CD14-positive monocyte (primary cell): ENCODE results near the gene ADGRE1. TPM values are rescaled to one million over a fixed set of nuclear protein-coding genes. Genes with fewer than 3 reads are reported as not detected.

Source experiments
- DNase-seq, 3 donors: peaks; one replicate each; pipeline ENCODE4 v3.0.0-alpha.2; 2011 to 2022
- H2AFZ ChIP-seq: 2 replicates; pipeline ENCODE4 v1.6.0; 2012; ENCODE audit warnings: mild to moderate bottlenecking, low read depth, low read length, inconsistent platforms; ENCODE audit not compliant: insufficient read depth, poor library complexity, severe bottlenecking
- H3K27ac ChIP-seq, 2 donors: 1 replicate in 1 of 2; 2 replicates in 1 of 2; pipeline ENCODE4 v1.5.1; 2012 to 2013; ENCODE audit warnings: low read length in 2 of 2, control low read depth in 1 of 2, inconsistent platforms in 1 of 2, low read depth in 1 of 2, mild to moderate bottlenecking in 1 of 2
- H3K27me3 ChIP-seq, 2 donors: one replicate each; pipeline versions ENCODE4 v1.6.0 to v1.6.1; 2011 to 2013; ENCODE audit warnings: low read length in 2 of 2; ENCODE audit not compliant: control insufficient read depth in 2 of 2, insufficient read depth in 2 of 2
- H3K36me3 ChIP-seq, 2 donors: replicated peaks in 1 of 2; 1 replicate in 1 of 2; 2 replicates in 1 of 2; pipeline versions ENCODE4 v1.5.1 to v1.6.1; 2012 to 2013; ENCODE audit warnings: low read length in 2 of 2, control low read depth in 1 of 2, inconsistent platforms in 1 of 2, mild to moderate bottlenecking in 1 of 2; ENCODE audit not compliant: insufficient read depth in 2 of 2, control insufficient read depth in 1 of 2
- H3K4me1 ChIP-seq, 2 donors: 1 replicate in 1 of 2; 2 replicates in 1 of 2; pipeline versions ENCODE4 v1.5.1 to v1.6.1; 2012 to 2013; ENCODE audit warnings: low read length in 2 of 2, control low read depth in 1 of 2, inconsistent platforms in 1 of 2, mild to moderate bottlenecking in 1 of 2, moderate library complexity in 1 of 2; ENCODE audit not compliant: insufficient read depth in 2 of 2, control insufficient read depth in 1 of 2
- H3K4me2 ChIP-seq: replicated peaks from 2 replicates; pipeline ENCODE3; 2012; ENCODE audit warnings: low read length, moderate library complexity, mild to moderate bottlenecking; ENCODE audit not compliant: poor library complexity, severe bottlenecking; ENCODE audit errors: extremely low read depth
- H3K4me3 ChIP-seq, 3 experiments: fragments of 200-600 bp in 1 of 3; sonication (generic) in 1 of 3; replicated peaks in 1 of 3; 1 replicate in 2 of 3; 2 replicates in 1 of 3; pipeline ENCODE4 v1.5.1; 2011 to 2013; ENCODE audit warnings: low read length in 3 of 3, mild to moderate bottlenecking in 3 of 3, control low read depth in 2 of 3, low read depth in 2 of 3, inconsistent platforms in 1 of 3, moderate library complexity in 1 of 3
- H3K79me2 ChIP-seq: 2 replicates; pipeline ENCODE4 v1.6.0; 2012; ENCODE audit warnings: mild to moderate bottlenecking, control low read depth, inconsistent platforms, low read length, moderate library complexity; ENCODE audit not compliant: insufficient read depth
- H3K9ac ChIP-seq: 2 replicates; pipeline ENCODE4 v1.6.0; 2017; ENCODE audit warnings: low read length, mild to moderate bottlenecking; ENCODE audit not compliant: insufficient read depth, poor library complexity, severe bottlenecking
- H3K9me3 ChIP-seq, 2 donors: replicated peaks in 1 of 2; 1 replicate in 1 of 2; 2 replicates in 1 of 2; pipeline versions ENCODE4 v1.5.1 to v1.6.1; 2012 to 2013; ENCODE audit warnings: low read length in 2 of 2, control low read depth in 1 of 2; ENCODE audit not compliant: control insufficient read depth in 1 of 2, insufficient read depth in 1 of 2
- H4K20me1 ChIP-seq: 2 replicates; pipeline ENCODE4 v1.6.0; 2012; ENCODE audit warnings: mild to moderate bottlenecking, low read length, control low read depth, moderate library complexity; ENCODE audit not compliant: insufficient read depth
- H3K27ac Mint-ChIP-seq, 7 donors: one replicate each; pipeline ENCODE4 v1.8.0; 2020; ENCODE audit warnings: mild to moderate bottlenecking in 7 of 7, mixed read lengths in 7 of 7, moderate library complexity in 6 of 7, inconsistent platforms in 2 of 7
- H3K27me3 Mint-ChIP-seq, 3 donors: one replicate each; pipeline ENCODE4 v1.8.0; 2021 to 2022; ENCODE audit warnings: low read depth in 3 of 3, mild to moderate bottlenecking in 3 of 3, mixed read lengths in 3 of 3, moderate library complexity in 3 of 3, inconsistent platforms in 1 of 3
- H3K36me3 Mint-ChIP-seq, 2 donors: one replicate each; pipeline ENCODE4 v1.8.0; 2020; ENCODE audit warnings: mixed read lengths in 2 of 2, inconsistent platforms in 1 of 2, mild to moderate bottlenecking in 1 of 2
- H3K4me1 Mint-ChIP-seq: one replicate; pipeline ENCODE4 v1.8.0; 2020; ENCODE audit warnings: mild to moderate bottlenecking, mixed read lengths
- H3K4me3 Mint-ChIP-seq, 2 donors: one replicate each; pipeline ENCODE4 v1.8.0; 2020; ENCODE audit warnings: mild to moderate bottlenecking in 2 of 2, mixed read lengths in 2 of 2, moderate library complexity in 1 of 2
- H3K9me3 Mint-ChIP-seq, 7 donors: one replicate each; pipeline ENCODE4 v1.8.0; 2020 to 2022; ENCODE audit warnings: mixed read lengths in 7 of 7, mild to moderate bottlenecking in 6 of 7, moderate library complexity in 6 of 7, inconsistent platforms in 2 of 7
- WGBS: methylation state at CpG from one replicate; pipeline ENCODE4 v1.1.5; 2013; ENCODE audit warnings: missing lambda C conversion rate; ENCODE audit not compliant: insufficient coverage; 5-methylcytosine and 5-hydroxymethylcytosine counted together
- intact Hi-C, 2 donors: fragments of 100-400 bp; cut with micrococcal nuclease; formaldehyde crosslinking; loops; one replicate each; pipeline versions ENCODE4 v1.15.0 to v1.15.1; 2023
- polyA plus RNA-seq, 3 donors: library from polyadenylated mRNA; depleted of rRNA in 1 of 3; unstranded in 2 of 3; stranded (reverse) in 1 of 3; fragments of 300-500 nt in 2 of 3; fragments of >200 nt in 1 of 3; fragmentation: Illumina TruSeq in 2 of 3; gene quantifications; 1 replicate in 2 of 3; 2 replicates in 1 of 3; pipeline ENCODE4 v1.2.3, GENCODE V29; 2012 to 2021
- TF ChIP-seq, protein P1 (sequence below): fragments of 200-600 bp; IDR thresholded peaks from one replicate; pipeline ENCODE4 v1.8.0; 2022; ENCODE audit warnings: antibody characterized with exemption, mild to moderate bottlenecking

ADGRE1 gene
- polyA plus RNA-seq, 3 donors = 13.9 to 37.7 (median 21.6) TPM

DNA sequence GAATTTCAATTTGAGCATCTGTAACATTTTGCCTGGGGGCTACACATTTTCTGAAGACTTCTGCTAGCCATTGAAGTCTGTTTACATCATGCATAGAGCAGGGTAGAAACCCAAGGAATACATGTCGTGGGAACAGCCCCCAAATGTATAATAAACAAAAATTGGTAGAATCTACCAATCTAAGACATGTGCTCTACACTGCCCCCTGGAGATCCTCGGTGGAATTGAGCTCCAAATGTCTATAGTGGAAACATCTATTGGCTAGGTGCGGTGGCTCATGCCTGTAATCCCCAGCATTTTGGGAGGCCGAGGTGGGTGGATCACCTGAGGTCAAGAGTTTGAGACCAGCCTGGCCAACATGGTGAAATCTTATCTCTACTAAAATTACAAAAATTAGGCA is 76.6 kb downstream of the ADGRE1 start:
- Mint-ChIP-seq H3K4me3 (no peak overlapping the region), H3K36me3 (peaks cover 0 to 1% of the 10 kb centered on the region in 2 donors), H3K27ac (peak overlapping the region in 2 of 7 donors; percentile 55 to 83), H3K9me3 (peaks cover 0 to 7% (median 2%) of the 10 kb centered on the region in 7 donors), H3K27me3 (peaks cover 0 to 1% (median 0%) of the 10 kb centered on the region in 3 donors), H3K4me1 (peaks cover 21% of the 10 kb centered on the region)
- Histone ChIP-seq H3K36me3 (no peaks in the 10 kb centered on the region), H3K27ac (no peak overlapping the region), H4K20me1 (no peaks in the 10 kb centered on the region), H3K4me2 (no peak overlapping the region), H3K4me3 (no peak overlapping the region), H3K9me3 (no peaks in the 10 kb centered on the region), H3K79me2 (no peaks in the 10 kb centered on the region), H3K9ac (no peak overlapping the region), H3K4me1 (peaks cover 24% of the 10 kb centered on the region in 2 donors), H3K27me3 (no peaks in the 10 kb centered on the region), H2AFZ (no peak overlapping the region)
- intact Hi-C loops = no loop called here
- TF ChIP-seq, protein P1, sequence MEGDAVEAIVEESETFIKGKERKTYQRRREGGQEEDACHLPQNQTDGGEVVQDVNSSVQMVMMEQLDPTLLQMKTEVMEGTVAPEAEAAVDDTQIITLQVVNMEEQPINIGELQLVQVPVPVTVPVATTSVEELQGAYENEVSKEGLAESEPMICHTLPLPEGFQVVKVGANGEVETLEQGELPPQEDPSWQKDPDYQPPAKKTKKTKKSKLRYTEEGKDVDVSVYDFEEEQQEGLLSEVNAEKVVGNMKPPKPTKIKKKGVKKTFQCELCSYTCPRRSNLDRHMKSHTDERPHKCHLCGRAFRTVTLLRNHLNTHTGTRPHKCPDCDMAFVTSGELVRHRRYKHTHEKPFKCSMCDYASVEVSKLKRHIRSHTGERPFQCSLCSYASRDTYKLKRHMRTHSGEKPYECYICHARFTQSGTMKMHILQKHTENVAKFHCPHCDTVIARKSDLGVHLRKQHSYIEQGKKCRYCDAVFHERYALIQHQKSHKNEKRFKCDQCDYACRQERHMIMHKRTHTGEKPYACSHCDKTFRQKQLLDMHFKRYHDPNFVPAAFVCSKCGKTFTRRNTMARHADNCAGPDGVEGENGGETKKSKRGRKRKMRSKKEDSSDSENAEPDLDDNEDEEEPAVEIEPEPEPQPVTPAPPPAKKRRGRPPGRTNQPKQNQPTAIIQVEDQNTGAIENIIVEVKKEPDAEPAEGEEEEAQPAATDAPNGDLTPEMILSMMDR = peak; percentile 65
- peak in 1 of 3 donors; percentile 20 for DNase-seq
- no CpG with 5 or more reads among the region's 4 CpGs for WGBS

DNA sequence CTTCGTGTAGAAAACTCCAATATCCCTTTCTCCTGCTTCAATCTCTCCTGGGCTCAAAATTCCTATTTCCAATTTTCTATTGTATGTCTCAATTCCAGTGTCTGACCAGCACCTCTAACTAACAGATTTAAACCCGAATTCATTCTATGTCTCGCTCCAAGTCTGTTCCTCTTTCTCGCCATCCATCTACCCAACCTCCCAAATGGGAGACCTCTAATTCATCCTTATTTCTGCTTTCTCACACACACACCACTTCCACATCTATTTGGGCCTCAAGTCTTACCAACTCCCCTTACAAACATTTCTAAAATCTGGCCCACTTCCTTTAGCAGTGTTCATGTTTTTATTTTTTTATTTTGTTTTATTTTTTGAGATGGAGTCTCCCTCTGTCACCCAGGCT is 80.6 kb downstream of the ADGRE1 start:
- Mint-ChIP-seq H3K27ac (peak overlapping the region; percentile 54 to 93 (median 84)), H3K4me1 (peaks cover 34% of the 10 kb centered on the region), H3K9me3 (peaks cover 6 to 16% (median 12%) of the 10 kb centered on the region in 7 donors), H3K36me3 (peaks cover 1 to 11% of the 10 kb centered on the region in 2 donors), H3K4me3 (peak overlapping the region in 1 of 2 donors; percentile 40), H3K27me3 (peaks cover 0 to 11% (median 0%) of the 10 kb centered on the region in 3 donors)
- peak overlapping the region; percentile 20 for H3K4me2 ChIP-seq
- no peaks in the 10 kb centered on the region for H3K27me3 ChIP-seq
- H3K27ac ChIP-seq = peak overlapping the region in 1 of 2 donors; percentile 70
- no peak overlapping the region for H3K9ac ChIP-seq
- H2AFZ ChIP-seq = no peak overlapping the region
- H4K20me1 ChIP-seq = no peaks in the 10 kb centered on the region
- WGBS = 20% methylated on average over 4 of the region's 4 CpGs
- no peaks in the 10 kb centered on the region for H3K79me2 ChIP-seq
- intact Hi-C loops = no loop called here
- DNase-seq = peak; percentile 35 to 46 (median 43)
- peak overlapping the region in 1 of 3 experiments; percentile 41 for H3K4me3 ChIP-seq
- H3K4me1 ChIP-seq = peaks cover 40 to 42% of the 10 kb centered on the region in 2 donors
- TF ChIP-seq, protein P1 = no peak
- no peaks in the 10 kb centered on the region for H3K36me3 ChIP-seq
- H3K9me3 ChIP-seq = peaks cover 0 to 3% of the 10 kb centered on the region in 2 donors
